ENCODE data around the gene FAM3A. TPM values are rescaled to one million over a fixed set of nuclear protein-coding genes. Genes with fewer than 3 reads are reported as not detected.

The FAM3A gene
- total RNA-seq, 2 donors from 2014 or later = 63.1 to 71.1 TPM

- intact Hi-C loops (cut with DNase I) = no loop called here
- TF ChIP-seq CTCF (IDR thresholded peaks at IDR 0.05) = no peak
- no peak overlapping the region for H3K4me3 ChIP-seq
- no peak overlapping the region for H3K9ac ChIP-seq (ENCODE audit: low read depth in 2 of 2, low read length in 2 of 2)
- H3K36me3 ChIP-seq = no peaks in the 10 kb centered on the region
- H3K4me1 ChIP-seq = no peaks in the 10 kb centered on the region
- no peaks in the 10 kb centered on the region for H3K27me3 ChIP-seq
- no peak overlapping the region for H3K27ac ChIP-seq
- no peak for DNase-seq
- no peaks in the 10 kb centered on the region for H3K9me3 ChIP-seq
Observed at GRCh38 chrX:154465601-154466000, 50.4 kb downstream of the FAM3A start.

- Histone ChIP-seq H3K27me3 (no peaks in the 10 kb centered on the region), H3K4me1 (no peaks in the 10 kb centered on the region), H3K4me3 (no peak overlapping the region), H3K36me3 (no peaks in the 10 kb centered on the region), H3K9ac (ENCODE audit: low read depth in 2 of 2, low read length in 2 of 2) (no peak overlapping the region), H3K27ac (no peak overlapping the region), H3K9me3 (no peaks in the 10 kb centered on the region)
- TF ChIP-seq CTCF (IDR thresholded peaks at IDR 0.05) = no peak
- intact Hi-C loops (cut with DNase I) = no loop called here
- DNase-seq = no peak
Observed at GRCh38 chrX:154464806-154465365, 51.1 kb downstream of the FAM3A start.

- intact Hi-C loops (cut with DNase I) = no loop called here
- Histone ChIP-seq H3K36me3 (no peaks in the 10 kb centered on the region), H3K27ac (no peak overlapping the region), H3K4me1 (no peaks in the 10 kb centered on the region), H3K27me3 (no peaks in the 10 kb centered on the region), H3K4me3 (no peak overlapping the region), H3K9me3 (no peaks in the 10 kb centered on the region), H3K9ac (ENCODE audit: low read depth in 2 of 2, low read length in 2 of 2) (no peak overlapping the region)
- DNase-seq = no peak
- no peak for TF ChIP-seq CTCF (IDR thresholded peaks at IDR 0.05)
Observed at GRCh38 chrX:154463611-154464220, 52.3 kb downstream of the FAM3A start.

DNA sequence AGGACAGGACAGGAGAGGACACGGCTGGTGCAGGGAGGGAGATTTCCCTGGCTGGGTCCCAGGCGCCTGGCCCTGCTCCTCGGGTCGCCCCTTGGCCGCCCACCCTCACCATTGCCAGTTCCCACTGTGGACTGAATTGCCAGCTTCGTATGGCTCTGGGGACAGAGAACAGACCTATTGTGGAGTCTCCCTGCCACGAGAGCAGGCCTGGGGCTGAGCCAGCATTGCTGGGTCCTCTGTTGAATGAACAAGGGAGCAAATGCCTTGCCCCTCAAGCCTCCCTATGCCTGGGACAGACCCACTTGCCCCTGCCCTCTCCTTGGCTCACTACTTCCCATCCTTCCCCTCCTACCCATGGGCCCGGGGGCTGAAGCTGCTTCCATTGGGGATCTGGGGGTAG lies 53.6 kb downstream of the FAM3A start:
- Histone ChIP-seq H3K27me3 (no peaks in the 10 kb centered on the region), H3K4me3 (no peak overlapping the region), H3K4me1 (no peaks in the 10 kb centered on the region), H3K36me3 (no peaks in the 10 kb centered on the region), H3K9ac (ENCODE audit: low read depth in 2 of 2, low read length in 2 of 2) (no peak overlapping the region), H3K9me3 (no peaks in the 10 kb centered on the region), H3K27ac (no peak overlapping the region)
- TF ChIP-seq CTCF (IDR thresholded peaks at IDR 0.05) = no peak
- no peak for DNase-seq
- intact Hi-C loops (cut with DNase I) = no loop called here

GRCh38 chrX:154460326-154460725 lies 55.7 kb downstream of the FAM3A start:
- intact Hi-C loops (cut with DNase I) = no loop called here
- Histone ChIP-seq H3K27ac (no peak overlapping the region), H3K9ac (ENCODE audit: low read depth in 2 of 2, low read length in 2 of 2) (no peak overlapping the region), H3K27me3 (peaks cover 6% of the 10 kb centered on the region), H3K36me3 (no peaks in the 10 kb centered on the region), H3K4me1 (no peaks in the 10 kb centered on the region), H3K9me3 (no peaks in the 10 kb centered on the region), H3K4me3 (no peak overlapping the region)
- no peak for TF ChIP-seq CTCF (IDR thresholded peaks at IDR 0.05)
- no peak for DNase-seq

All from colonic mucosa (tissue), 4 donors.